B cell (primary cell): ENCODE data around the gene HCN2. TPM values are rescaled to one million over a fixed set of nuclear protein-coding genes. Genes with fewer than 3 reads are reported as not detected.

ENCODE experiments used
- ATAC-seq: fragments of 200-7000 bp; cut with Tn5 transposase; one replicate; pipeline ENCODE4 v1.10.0; 2021; ENCODE audit warnings: low read depth, mild to moderate bottlenecking, moderate number of reproducible peaks, moderate library complexity
- CTCF ChIA-PET: fragments of 350-600 bp; sonication (Branson Sonifier 250); formaldehyde crosslinking; loops from one replicate; lab custom pipeline; 2021; ENCODE audit warnings: antibody characterized with exemption, inconsistent platforms; lab: Charles Lee
- POLR2A ChIA-PET: fragments of 350-600 bp; sonication (Branson Sonifier 250); formaldehyde crosslinking; loops from one replicate; lab custom pipeline; 2021; ENCODE audit warnings: antibody characterized with exemption; lab: Charles Lee
- DNase-seq: peaks from one replicate; pipeline ENCODE4 v3.0.0; 2013
- H2AFZ ChIP-seq: 2 replicates; pipeline ENCODE4 v1.6.1; 2012; ENCODE audit warnings: mild to moderate bottlenecking, low read depth, low read length; ENCODE audit not compliant: insufficient read depth, poor library complexity, severe bottlenecking
- H3K27ac ChIP-seq, 2 donors: 1 replicate in 1 of 2; 2 replicates in 1 of 2; pipeline ENCODE4 v1.5.1; 2012 to 2013; ENCODE audit warnings: low read length in 2 of 2, mild to moderate bottlenecking in 2 of 2, moderate library complexity in 1 of 2
- H3K27me3 ChIP-seq, 4 experiments: fragments of 200-600 bp in 1 of 4; sonication (generic) in 1 of 4; replicated peaks in 1 of 4; 1 replicate in 2 of 4; 2 replicates in 2 of 4; pipeline versions ENCODE4 v1.6.1 to v1.7.0; 2013 to 2016; ENCODE audit warnings: low read length in 3 of 4, mild to moderate bottlenecking in 2 of 4, mixed read lengths in 1 of 4, moderate library complexity in 1 of 4; ENCODE audit not compliant: insufficient read depth in 4 of 4, control insufficient read depth in 3 of 4; ENCODE audit errors: control extremely low read depth in 1 of 4
- H3K36me3 ChIP-seq, 2 experiments: replicated peaks in 1 of 2; 1 replicate in 1 of 2; 2 replicates in 1 of 2; pipeline versions ENCODE4 v1.6.1 to v1.7.1; 2013; ENCODE audit warnings: low read length in 1 of 2; ENCODE audit not compliant: insufficient read depth in 2 of 2, control insufficient read depth in 1 of 2; ENCODE audit errors: control extremely low read depth in 1 of 2, extremely low read depth in 1 of 2
- H3K4me1 ChIP-seq, 2 donors: fragments of 200-600 bp in 1 of 2; sonication (generic) in 1 of 2; 1 replicate in 1 of 2; 2 replicates in 1 of 2; pipeline versions ENCODE4 v1.5.1 to v1.6.1; 2013 to 2017; ENCODE audit warnings: low read length in 2 of 2; ENCODE audit not compliant: control insufficient read depth in 2 of 2, insufficient read depth in 2 of 2
- H3K4me2 ChIP-seq: replicated peaks from 2 replicates; pipeline ENCODE3; 2012; ENCODE audit warnings: mild to moderate bottlenecking, low read depth, low read length; ENCODE audit not compliant: poor library complexity, severe bottlenecking
- H3K4me3 ChIP-seq, 5 experiments: fragments of 200-600 bp in 1 of 5; sonication (generic) in 1 of 5; 1 replicate in 3 of 5; 2 replicates in 2 of 5; pipeline versions ENCODE4 v1.5.1 to v1.7.0; 2011 to 2016; ENCODE audit warnings: low read length in 4 of 5, mild to moderate bottlenecking in 4 of 5, low read depth in 2 of 5, control low read depth in 1 of 5, moderate library complexity in 1 of 5; ENCODE audit not compliant: insufficient read depth in 1 of 5; ENCODE audit errors: control extremely low read depth in 1 of 5, extremely low read depth in 1 of 5
- H3K79me2 ChIP-seq: fragments of 200-600 bp; sonication (generic); one replicate; pipeline ENCODE4 v1.6.0; 2016; ENCODE audit warnings: low read length; ENCODE audit not compliant: control insufficient read depth, insufficient read depth
- H3K9ac ChIP-seq: fragments of 200-600 bp; sonication (generic); 2 replicates; pipeline ENCODE4 v1.6.1; 2017; ENCODE audit warnings: mild to moderate bottlenecking, low read length, moderate library complexity
- H3K9me3 ChIP-seq, 3 donors: one replicate each; pipeline versions ENCODE4 v1.6.1 to v1.7.1; 2013; ENCODE audit warnings: low read length in 2 of 3; ENCODE audit not compliant: control insufficient read depth in 2 of 3, insufficient read depth in 1 of 3; ENCODE audit errors: control extremely low read depth in 1 of 3
- H4K20me1 ChIP-seq: 2 replicates; pipeline ENCODE4 v1.6.0; 2012; ENCODE audit warnings: mild to moderate bottlenecking, low read length; ENCODE audit not compliant: insufficient read depth, control insufficient read depth, poor library complexity, severe bottlenecking
- H3K27ac Mint-ChIP-seq: one replicate; pipeline ENCODE4 v1.8.0; 2021; ENCODE audit warnings: mixed read lengths
- H3K27me3 Mint-ChIP-seq: one replicate; pipeline ENCODE4 v1.8.0; 2021; ENCODE audit warnings: mixed read lengths
- H3K4me1 Mint-ChIP-seq: one replicate; pipeline ENCODE4 v1.8.0; 2021; ENCODE audit warnings: mixed read lengths
- H3K4me3 Mint-ChIP-seq: one replicate; pipeline ENCODE4 v1.8.0; 2021; ENCODE audit warnings: mixed read lengths
- H3K9me3 Mint-ChIP-seq: one replicate; pipeline ENCODE4 v1.8.0; 2022; ENCODE audit warnings: mixed read lengths; ENCODE audit not compliant: insufficient read depth
- CTCF ChIP-seq: fragments of 200-600 bp; IDR thresholded peaks from one replicate; pipeline ENCODE4 v1.8.0; 2022; ENCODE audit warnings: antibody characterized with exemption, mild to moderate bottlenecking
- EZH2 ChIP-seq: IDR thresholded peaks from 2 replicates; pipeline ENCODE4 v1.6.1; 2012; ENCODE audit warnings: borderline replicate concordance, low read depth, mild to moderate bottlenecking, moderate library complexity, low read length; ENCODE audit not compliant: insufficient read depth, poor library complexity, severe bottlenecking
- WGBS: methylation state at CpG from one replicate; pipeline ENCODE4 v1.1.5; 2013; ENCODE audit warnings: missing lambda C conversion rate; ENCODE audit not compliant: insufficient coverage; 5-methylcytosine and 5-hydroxymethylcytosine counted together
- intact Hi-C: fragments of 100-400 bp; cut with micrococcal nuclease; formaldehyde crosslinking; loops from one replicate; pipeline ENCODE4 v1.10.0; 2022
- polyA plus RNA-seq: library from polyadenylated mRNA; depleted of rRNA; stranded (reverse); fragments of >200 nt; gene quantifications from 2 replicates; pipeline ENCODE4 v1.2.3, GENCODE V29; 2012
- total RNA-seq, 2 donors: library from RNA; stranded (reverse); fragments of 120-200 nt in 1 of 2; gene quantifications; 1 replicate in 1 of 2; 2 replicates in 1 of 2; pipeline versions ENCODE4 v1.2.3 to v1.2.4, GENCODE V29; 2013 to 2022

The HCN2 gene
- total and polyA plus RNA-seq, 2 donors (not counting 1 experiment from before 2014, with no cell fraction given): 0.27 to 0.57 TPM

- Mint-ChIP-seq H3K27me3 (no peaks in the 10 kb centered on the region), H3K27ac (peak overlapping the region; percentile 92), H3K9me3 (no peaks in the 10 kb centered on the region), H3K4me1 (peaks cover 40% of the 10 kb centered on the region), H3K4me3 (peak overlapping the region; percentile 84)
- peak overlapping the region; percentile 69 to 75 for H3K27ac ChIP-seq
- H3K36me3 ChIP-seq: peaks cover 0 to 7% of the 10 kb centered on the region in 2 experiments
- H3K79me2 ChIP-seq: peaks cover 49% of the 10 kb centered on the region
- CTCF ChIA-PET: interaction anchor here (0.7 to 1.9 kb wide), 4 partner anchors 17 to 96 kb away, joined by 3 to 17 read pairs (median 6); no protein-coding TSS in a partner anchor
- ATAC-seq (no peak), DNase-seq (no peak)
- H3K4me1 ChIP-seq: peaks cover 25 to 54% of the 10 kb centered on the region in 2 donors
- peak overlapping the region in 4 of 5 experiments; percentile 46 to 71 (median 52) for H3K4me3 ChIP-seq
- WGBS: 22% methylated on average over 17 of the region's 18 CpGs
- no peak for TF ChIP-seq CTCF
- no peak for TF ChIP-seq EZH2
- intact Hi-C loops: loop anchor here (1.0 to 10.0 kb wide), 6 partner anchors 17 to 261 kb away; partner anchors contain the start of genes ARID3A, BSG, CDC34 and FGF22
- peaks cover 0 to 7% (median 0%) of the 10 kb centered on the region in 3 donors for H3K9me3 ChIP-seq
- H3K9ac ChIP-seq: peak overlapping the region; percentile 65
- POLR2A ChIA-PET: interaction anchor here (0.7 to 1.4 kb wide), 4 partner anchors 18 to 133 kb away, joined by 4 to 20 read pairs (median 5); no protein-coding TSS in a partner anchor
- peak overlapping the region; percentile 90 for H2AFZ ChIP-seq
- peak overlapping the region; percentile 96 for H3K4me2 ChIP-seq
- H4K20me1 ChIP-seq: peaks cover 41% of the 10 kb centered on the region
- H3K27me3 ChIP-seq: no peaks in the 10 kb centered on the region
Measured at GRCh38 chr19:663682-664117, 74.0 kb downstream of the HCN2 start.

GRCh38 chr19:664913-665443 is 75.3 kb downstream of the HCN2 start:
- ChIA-PET POLR2A (no interaction called here), CTCF (interaction anchor here (0.6 kb wide), 1 partner anchor 30 kb away, joined by 5 read pairs; the partner anchor contains the start of gene PRSS57)
- DNase-seq: peak; percentile 89
- Mint-ChIP-seq H3K27me3 (peaks cover 4% of the 10 kb centered on the region), H3K4me3 (peak overlapping the region; percentile 64), H3K4me1 (peaks cover 29% of the 10 kb centered on the region), H3K27ac (peak overlapping the region; percentile 80), H3K9me3 (no peaks in the 10 kb centered on the region)
- peaks cover 37% of the 10 kb centered on the region for H3K79me2 ChIP-seq
- whole genome bisulfite sequencing: 10% methylated on average over 23 of the region's 24 CpGs
- H4K20me1 ChIP-seq: peaks cover 28% of the 10 kb centered on the region
- peaks cover 12 to 41% of the 10 kb centered on the region in 2 donors for H3K4me1 ChIP-seq
- H2AFZ ChIP-seq: peak overlapping the region; percentile 38
- intact Hi-C loops: loop anchor here (10.0 kb wide), 1 partner anchor 260 kb away; the partner anchor contains the start of gene ARID3A
- H3K9ac ChIP-seq: no peak overlapping the region
- H3K27me3 ChIP-seq: no peaks in the 10 kb centered on the region
- no peaks in the 10 kb centered on the region for H3K36me3 ChIP-seq
- H3K9me3 ChIP-seq: peaks cover 0 to 7% (median 0%) of the 10 kb centered on the region in 3 donors
- ATAC-seq: peak; percentile 7
- H3K4me2 ChIP-seq: peak overlapping the region; percentile 68
- peak overlapping the region in 1 of 5 experiments; percentile 9 for H3K4me3 ChIP-seq
- no peak overlapping the region for H3K27ac ChIP-seq
- peak; percentile 85 for TF ChIP-seq CTCF
- no peak for TF ChIP-seq EZH2
